SJCRH30 (cell line): Measurements from ENCODE around the gene KIF12. TPM values are rescaled to one million over a fixed set of nuclear protein-coding genes. Genes with fewer than 3 reads are reported as not detected.

Experiments
- DNase-seq, 2 experiments: peaks; one replicate each; pipeline ENCODE4 v3.0.0-alpha.2; 2015 to 2020
- H3K27ac ChIP-seq: fragments of 250-450 bp; sonication (Bioruptor Pico); 2 replicates; pipeline ENCODE4 v1.5.1; 2020; ENCODE audit warnings: mild to moderate bottlenecking, moderate library complexity
- H3K27me3 ChIP-seq: fragments of 250-450 bp; sonication (Bioruptor Pico); 2 replicates; pipeline ENCODE4 v1.5.1; 2020; ENCODE audit warnings: mild to moderate bottlenecking, moderate library complexity
- H3K36me3 ChIP-seq: fragments of 250-450 bp; sonication (Bioruptor Pico); 2 replicates; pipeline ENCODE4 v1.5.1; 2020; ENCODE audit warnings: mild to moderate bottlenecking, moderate library complexity
- H3K4me1 ChIP-seq: fragments of 250-450 bp; sonication (Bioruptor Pico); 2 replicates; pipeline ENCODE4 v1.5.1; 2020; ENCODE audit warnings: mild to moderate bottlenecking, moderate library complexity
- H3K4me3 ChIP-seq: fragments of 250-450 bp; sonication (Bioruptor Pico); 2 replicates; pipeline ENCODE4 v1.5.1; 2020; ENCODE audit warnings: mild to moderate bottlenecking, moderate library complexity
- H3K9me3 ChIP-seq: fragments of 250-450 bp; sonication (Bioruptor Pico); replicated peaks from 2 replicates; pipeline ENCODE4 v1.5.1; 2020; ENCODE audit warnings: mild to moderate bottlenecking, moderate library complexity
- total RNA-seq: library from RNA; depleted of rRNA; stranded (reverse); fragments of >200 nt; shearing (Covaris generic); gene quantifications from 2 replicates; pipeline ENCODE4 v1.2.3, GENCODE V29; 2014

The KIF12 gene
- total RNA-seq, 1 experiment from 2014 or later, result not detected

GRCh38 chr9:114100536-114100935, 1.4 kb upstream of the KIF12 start:
- no peak for DNase-seq
- H3K4me3 ChIP-seq, result no peak overlapping the region
- no peaks in the 10 kb centered on the region; the same call in 1 of the 2 replicates for H3K27me3 ChIP-seq
- H3K4me1 ChIP-seq, result no peaks in the 10 kb centered on the region
- no peak overlapping the region for H3K27ac ChIP-seq
- H3K36me3 ChIP-seq, result no peaks in the 10 kb centered on the region
- peaks cover 7% of the 10 kb centered on the region; the same call in 1 of the 2 replicates for H3K9me3 ChIP-seq

DNA sequence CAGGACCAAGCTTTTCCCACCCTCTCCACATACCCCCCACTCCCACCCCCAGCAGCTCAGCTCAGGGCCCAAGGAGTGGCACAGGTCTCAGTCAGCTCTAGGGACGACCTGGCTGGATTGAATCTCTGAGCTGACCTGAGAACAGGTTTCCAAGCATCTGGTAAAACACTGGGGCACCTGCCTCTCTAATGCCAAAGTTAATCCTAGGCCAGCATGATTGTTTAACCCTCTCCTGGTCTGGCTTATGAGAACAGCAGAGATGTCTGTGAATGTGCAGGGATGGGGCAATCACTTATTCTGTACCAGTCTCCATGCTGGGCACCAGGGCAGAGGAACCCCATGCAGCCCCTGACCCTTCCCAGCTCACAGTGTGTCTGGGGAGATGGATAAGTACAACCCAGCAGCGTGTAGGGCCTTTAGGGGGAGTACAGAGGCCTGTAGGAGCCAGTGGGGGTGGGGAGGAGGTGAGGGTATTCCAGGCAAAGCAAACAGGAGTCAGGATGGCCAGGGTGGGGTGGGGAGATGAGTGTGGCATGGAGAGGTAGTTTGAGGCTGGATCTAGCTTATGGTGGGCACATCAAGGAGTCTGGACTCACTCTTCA, 678 bp upstream of the KIF12 start:
- Histone ChIP-seq H3K27me3 (no peaks in the 10 kb centered on the region; the same call in 1 of the 2 replicates), H3K27ac (no peak overlapping the region), H3K36me3 (no peaks in the 10 kb centered on the region), H3K9me3 (peaks cover 7% of the 10 kb centered on the region; the same call in 1 of the 2 replicates), H3K4me1 (no peaks in the 10 kb centered on the region), H3K4me3 (no peak overlapping the region)
- no peak for DNase-seq

DNA sequence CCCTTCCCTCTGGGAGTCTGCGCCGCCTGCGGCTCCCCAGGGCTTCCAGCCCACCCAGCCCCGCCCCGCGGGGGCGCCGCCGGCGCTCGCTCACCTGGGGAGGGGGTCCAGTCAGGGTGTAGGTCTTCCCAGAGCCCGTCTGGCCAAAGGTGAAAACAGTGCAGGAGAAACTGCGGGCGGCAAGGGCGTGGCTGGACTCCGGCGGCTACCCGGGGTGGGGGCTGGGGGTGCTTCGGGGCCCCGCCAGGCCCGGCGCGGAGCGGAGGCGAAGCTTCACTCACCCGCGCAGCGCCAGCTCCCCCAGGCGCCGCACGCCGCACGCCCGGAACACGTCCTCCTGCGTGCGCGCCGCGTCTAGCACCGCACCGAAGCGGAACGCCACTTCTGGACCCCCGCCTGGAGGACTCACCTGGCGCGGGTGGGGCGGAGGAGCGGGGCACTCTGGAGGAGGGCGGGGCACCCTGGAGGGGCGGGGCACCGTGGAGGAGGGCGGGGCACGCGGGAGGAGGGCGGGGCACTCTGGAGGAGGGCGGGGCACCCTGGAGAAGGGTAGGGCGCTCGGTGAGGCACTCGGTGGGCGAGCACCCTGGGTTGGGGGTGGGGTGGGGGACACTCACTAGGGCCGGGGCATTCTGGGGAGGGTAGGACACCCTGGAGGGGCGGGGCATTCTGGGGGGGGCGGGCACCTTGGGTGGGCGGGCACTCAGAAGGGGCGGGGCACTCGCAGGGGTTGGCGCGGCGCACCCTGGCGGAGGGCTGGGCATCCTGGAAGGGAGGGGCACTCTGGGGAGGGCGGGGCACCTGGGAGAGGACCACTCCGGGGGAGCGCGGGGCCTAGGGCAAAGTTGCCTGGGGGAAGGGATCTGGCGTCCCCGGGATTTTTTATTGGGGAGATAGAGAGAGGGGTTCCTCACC, 814 bp downstream of the KIF12 start:
- no peaks in the 10 kb centered on the region for H3K36me3 ChIP-seq
- no peak for DNase-seq
- peaks cover 7% of the 10 kb centered on the region; the same call in 1 of the 2 replicates for H3K9me3 ChIP-seq
- H3K27ac ChIP-seq, result no peak overlapping the region
- H3K4me3 ChIP-seq, result no peak overlapping the region
- H3K4me1 ChIP-seq, result no peaks in the 10 kb centered on the region
- no peaks in the 10 kb centered on the region; the same call in 1 of the 2 replicates for H3K27me3 ChIP-seq

- no peak for DNase-seq
- no peak overlapping the region for H3K4me3 ChIP-seq
- no peaks in the 10 kb centered on the region; the same call in 1 of the 2 replicates for H3K27me3 ChIP-seq
- no peaks in the 10 kb centered on the region for H3K36me3 ChIP-seq
- H3K27ac ChIP-seq, result no peak overlapping the region
- H3K9me3 ChIP-seq, result peaks cover 7% of the 10 kb centered on the region; the same call in 1 of the 2 replicates
- H3K4me1 ChIP-seq, result no peaks in the 10 kb centered on the region
These were observed 1.5 kb downstream of the KIF12 start for GRCh38 chr9:114097613-114098020.

- H3K9me3 ChIP-seq, result peaks cover 4% of the 10 kb centered on the region; the same call in 1 of the 2 replicates
- DNase-seq, result no peak
- no peaks in the 10 kb centered on the region for H3K4me1 ChIP-seq
- no peaks in the 10 kb centered on the region; the same call in 1 of the 2 replicates for H3K27me3 ChIP-seq
- no peak overlapping the region for H3K27ac ChIP-seq
- H3K36me3 ChIP-seq, result no peaks in the 10 kb centered on the region
- H3K4me3 ChIP-seq, result no peak overlapping the region
These were observed 2.1 kb downstream of the KIF12 start for GRCh38 chr9:114096866-114097612.

- Histone ChIP-seq H3K4me3 (no peak overlapping the region), H3K36me3 (no peaks in the 10 kb centered on the region), H3K4me1 (no peaks in the 10 kb centered on the region), H3K9me3 (no peaks in the 10 kb centered on the region), H3K27ac (no peak overlapping the region), H3K27me3 (no peaks in the 10 kb centered on the region; the same call in 1 of the 2 replicates)
- no peak for DNase-seq
These were observed 3.0 kb downstream of the KIF12 start for GRCh38 chr9:114096041-114096511.

DNA sequence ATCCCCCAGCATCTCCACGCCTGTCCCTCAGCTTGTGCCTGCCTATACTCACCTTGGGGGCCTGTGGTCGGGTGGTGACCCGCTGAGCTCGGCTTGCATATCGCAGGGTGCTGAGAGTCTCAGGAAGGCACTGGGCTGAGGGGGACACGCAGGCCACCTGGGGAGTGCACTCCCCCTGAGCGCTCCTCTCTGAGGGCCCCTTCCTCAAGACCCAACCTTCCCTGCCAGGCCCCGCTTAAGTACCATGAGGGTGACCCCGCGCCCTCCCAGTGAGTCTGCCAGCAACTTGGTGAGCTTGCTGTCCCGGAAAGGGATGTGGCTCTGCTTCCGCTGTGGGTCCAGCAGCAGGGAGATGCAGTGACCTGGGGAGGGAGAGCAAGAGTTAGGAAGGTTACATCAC, 4.1 kb downstream of the KIF12 start:
- Histone ChIP-seq H3K4me1 (no peaks in the 10 kb centered on the region), H3K9me3 (no peaks in the 10 kb centered on the region), H3K27ac (no peak overlapping the region), H3K4me3 (no peak overlapping the region), H3K27me3 (no peaks in the 10 kb centered on the region; the same call in 1 of the 2 replicates), H3K36me3 (no peaks in the 10 kb centered on the region)
- no peak for DNase-seq

GRCh38 chr9:114093761-114094505, 5.2 kb downstream of the KIF12 start:
- no peaks in the 10 kb centered on the region; the same call in 1 of the 2 replicates for H3K4me1 ChIP-seq

DNA sequence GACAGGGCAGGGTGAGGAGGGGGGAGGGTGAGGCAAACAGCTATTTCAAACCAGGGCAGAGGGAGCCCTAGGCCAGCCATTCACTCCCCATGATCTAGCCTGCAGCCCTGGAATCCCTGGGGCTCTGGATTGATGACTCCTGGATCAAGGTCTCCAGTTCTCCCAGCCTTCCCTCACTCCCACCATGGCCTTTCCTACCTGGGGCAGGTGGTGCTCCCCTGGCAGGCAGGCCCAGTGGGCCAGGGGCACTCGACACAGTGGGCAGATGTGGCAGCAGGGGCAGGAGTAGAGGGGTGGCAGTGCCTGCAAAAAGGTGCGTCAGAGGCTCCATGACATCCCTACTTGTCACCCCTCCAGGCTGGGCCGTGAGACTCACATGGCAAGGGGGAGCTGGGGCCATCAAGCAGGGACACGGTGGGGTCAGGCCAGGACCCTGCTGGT, 6.0 kb downstream of the KIF12 start:
- Histone ChIP-seq H3K36me3 (no peaks in the 10 kb centered on the region), H3K27me3 (no peaks in the 10 kb centered on the region)
- no peak for DNase-seq

More at GRCh38 chr9:114093761-114094505, 5.2 kb downstream of the KIF12 start:
- Histone ChIP-seq H3K27me3 (no peaks in the 10 kb centered on the region), H3K36me3 (no peaks in the 10 kb centered on the region), H3K27ac (no peak overlapping the region), H3K4me3 (no peak overlapping the region), H3K9me3 (no peaks in the 10 kb centered on the region)
- DNase-seq, result no peak

GRCh38 chr9:114092336-114092735, 6.8 kb downstream of the KIF12 start:
- no peaks in the 10 kb centered on the region for H3K9me3 ChIP-seq
- no peak overlapping the region for H3K4me3 ChIP-seq
- no peaks in the 10 kb centered on the region for H3K27me3 ChIP-seq
- H3K36me3 ChIP-seq, result no peaks in the 10 kb centered on the region
- peaks cover 9% of the 10 kb centered on the region; the same call in 1 of the 2 replicates for H3K4me1 ChIP-seq
- DNase-seq, result no peak
- H3K27ac ChIP-seq, result no peak overlapping the region

More for the DNA sequence above, 6.0 kb downstream of the KIF12 start:
- H3K4me3 ChIP-seq, result no peak overlapping the region
- no peak overlapping the region for H3K27ac ChIP-seq
- no peaks in the 10 kb centered on the region for H3K9me3 ChIP-seq
- H3K4me1 ChIP-seq, result peaks cover 6% of the 10 kb centered on the region; the same call in 1 of the 2 replicates

DNA sequence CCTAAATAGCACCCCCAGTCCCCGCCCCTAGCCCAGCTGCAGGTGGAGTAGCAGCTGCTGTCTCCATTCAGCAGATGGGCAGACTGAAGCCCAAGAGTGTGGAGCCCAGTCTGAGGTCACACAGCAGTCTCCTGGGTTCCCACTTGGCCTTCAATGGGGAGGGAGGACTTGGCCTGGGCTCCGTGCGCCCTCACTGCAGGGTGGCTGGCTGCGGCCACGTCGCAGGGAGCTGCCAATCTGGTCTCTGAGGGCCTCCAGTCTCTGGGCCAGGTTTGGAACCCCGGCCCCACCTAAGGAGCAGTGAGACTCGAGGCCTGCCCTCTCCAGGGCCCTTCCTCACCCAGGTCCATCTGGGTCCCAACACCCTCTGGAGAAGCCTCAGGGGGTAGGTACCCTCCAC, 7.4 kb downstream of the KIF12 start:
- Histone ChIP-seq H3K36me3 (no peaks in the 10 kb centered on the region), H3K4me3 (no peak overlapping the region), H3K9me3 (peaks cover 4% of the 10 kb centered on the region; the same call in 1 of the 2 replicates), H3K27ac (no peak overlapping the region), H3K4me1 (peaks cover 14% of the 10 kb centered on the region; the same call in 1 of the 2 replicates), H3K27me3 (no peaks in the 10 kb centered on the region)
- no peak for DNase-seq

GRCh38 chr9:114090798-114091197, 8.3 kb downstream of the KIF12 start:
- Histone ChIP-seq H3K36me3 (no peaks in the 10 kb centered on the region), H3K27me3 (no peaks in the 10 kb centered on the region), H3K9me3 (peaks cover 4% of the 10 kb centered on the region; the same call in 1 of the 2 replicates), H3K4me1 (peaks cover 14% of the 10 kb centered on the region; the same call in 1 of the 2 replicates), H3K27ac (no peak overlapping the region), H3K4me3 (no peak overlapping the region)
- DNase-seq, result no peak

- H3K27ac ChIP-seq, result no peak overlapping the region
- peaks cover 16% of the 10 kb centered on the region; the same call in 1 of the 2 replicates for H3K4me1 ChIP-seq
- peaks cover 4% of the 10 kb centered on the region; the same call in 1 of the 2 replicates for H3K9me3 ChIP-seq
- H3K27me3 ChIP-seq, result no peaks in the 10 kb centered on the region
- H3K36me3 ChIP-seq, result no peaks in the 10 kb centered on the region
- H3K4me3 ChIP-seq, result no peak overlapping the region
- DNase-seq, result no peak
These were observed 9.8 kb downstream of the KIF12 start for GRCh38 chr9:114089206-114089840.
